Measurements from ENCODE around the gene MYO1E.

The MYO1E gene

DNA sequence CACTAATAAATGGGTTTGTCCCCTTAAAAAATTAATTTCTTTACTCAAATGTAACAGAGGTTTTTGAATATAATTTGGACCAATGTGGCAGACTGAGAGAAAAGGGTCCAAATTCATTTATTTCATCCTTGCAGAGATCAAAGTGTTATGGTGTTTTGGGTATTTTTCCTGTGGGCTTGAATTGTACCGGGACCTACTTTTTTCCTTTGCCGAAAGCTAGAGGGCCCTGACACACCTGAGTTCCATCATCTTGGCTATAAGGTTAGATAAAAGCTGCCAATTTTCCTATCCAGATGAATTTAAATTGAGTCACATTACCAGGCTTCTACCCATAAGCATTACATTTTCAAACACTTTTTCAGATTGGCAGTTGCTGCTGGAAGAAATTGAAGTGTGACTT lies 266.8 kb downstream of the MYO1E start:
- peak overlapping the region; percentile 89 for H3K4me3 ChIP-seq (replicated peaks; ENCODE audit: low read depth, low read length)
- DNase-seq (ENCODE audit: low read depth), result no peak
- TF ChIP-seq, protein P1, sequence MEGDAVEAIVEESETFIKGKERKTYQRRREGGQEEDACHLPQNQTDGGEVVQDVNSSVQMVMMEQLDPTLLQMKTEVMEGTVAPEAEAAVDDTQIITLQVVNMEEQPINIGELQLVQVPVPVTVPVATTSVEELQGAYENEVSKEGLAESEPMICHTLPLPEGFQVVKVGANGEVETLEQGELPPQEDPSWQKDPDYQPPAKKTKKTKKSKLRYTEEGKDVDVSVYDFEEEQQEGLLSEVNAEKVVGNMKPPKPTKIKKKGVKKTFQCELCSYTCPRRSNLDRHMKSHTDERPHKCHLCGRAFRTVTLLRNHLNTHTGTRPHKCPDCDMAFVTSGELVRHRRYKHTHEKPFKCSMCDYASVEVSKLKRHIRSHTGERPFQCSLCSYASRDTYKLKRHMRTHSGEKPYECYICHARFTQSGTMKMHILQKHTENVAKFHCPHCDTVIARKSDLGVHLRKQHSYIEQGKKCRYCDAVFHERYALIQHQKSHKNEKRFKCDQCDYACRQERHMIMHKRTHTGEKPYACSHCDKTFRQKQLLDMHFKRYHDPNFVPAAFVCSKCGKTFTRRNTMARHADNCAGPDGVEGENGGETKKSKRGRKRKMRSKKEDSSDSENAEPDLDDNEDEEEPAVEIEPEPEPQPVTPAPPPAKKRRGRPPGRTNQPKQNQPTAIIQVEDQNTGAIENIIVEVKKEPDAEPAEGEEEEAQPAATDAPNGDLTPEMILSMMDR (IDR thresholded peaks at IDR 0.05; ENCODE audit: low read length, missing control alignments), result peak; percentile 6

DNA sequence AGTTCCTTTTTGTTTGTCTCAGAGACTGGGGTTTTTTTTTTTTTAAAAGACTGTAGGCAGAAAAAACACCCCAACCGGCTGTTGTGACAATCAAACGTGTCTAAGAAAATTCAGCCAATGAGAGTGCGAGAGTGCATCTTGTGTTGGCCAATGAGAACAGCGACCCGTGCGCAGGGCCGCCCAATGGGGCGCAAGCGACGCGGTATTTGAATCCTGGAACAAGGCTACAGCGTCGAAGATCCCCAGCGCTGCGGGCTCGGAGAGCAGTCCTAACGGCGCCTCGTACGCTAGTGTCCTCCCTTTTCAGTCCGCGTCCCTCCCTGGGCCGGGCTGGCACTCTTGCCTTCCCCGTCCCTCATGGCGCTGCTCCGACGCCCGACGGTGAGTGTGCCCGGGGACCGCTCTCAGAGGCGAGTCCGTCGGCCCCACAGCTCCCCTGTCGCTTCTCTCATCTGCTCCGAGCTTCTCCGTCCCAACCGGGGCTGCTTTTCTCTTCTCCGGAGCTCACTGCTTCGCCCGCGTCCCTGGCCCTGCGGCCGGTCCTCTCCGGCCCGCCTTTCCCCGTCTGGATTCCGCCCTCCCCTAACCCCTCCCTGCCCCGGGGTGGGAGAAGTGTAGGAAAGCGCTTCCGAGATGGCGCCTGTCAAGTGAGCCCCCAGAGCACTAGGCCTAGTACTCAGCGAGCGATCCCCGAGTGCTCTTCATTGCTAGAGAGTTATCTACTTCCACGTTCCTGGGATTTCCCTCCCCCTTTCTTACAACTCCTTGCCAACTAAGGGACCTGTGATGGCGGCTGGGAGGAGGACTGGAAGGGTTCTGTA lies 267.5 kb downstream of the MYO1E start, which contains the start of gene CCNB2:
CCNB2 (plus strand) TSS at position 235 of the 821 bp plus-strand sequence; CDS start at position 358, 123 bp downstream.
- H3K4me3 ChIP-seq (replicated peaks; ENCODE audit: low read depth, low read length), result peak within 1 kb of the TSS; percentile 89
- TF ChIP-seq, protein P1 (IDR thresholded peaks at IDR 0.05; ENCODE audit: low read length, missing control alignments), result no peak
- peak; percentile 95 for DNase-seq (ENCODE audit: low read depth)

DNA sequence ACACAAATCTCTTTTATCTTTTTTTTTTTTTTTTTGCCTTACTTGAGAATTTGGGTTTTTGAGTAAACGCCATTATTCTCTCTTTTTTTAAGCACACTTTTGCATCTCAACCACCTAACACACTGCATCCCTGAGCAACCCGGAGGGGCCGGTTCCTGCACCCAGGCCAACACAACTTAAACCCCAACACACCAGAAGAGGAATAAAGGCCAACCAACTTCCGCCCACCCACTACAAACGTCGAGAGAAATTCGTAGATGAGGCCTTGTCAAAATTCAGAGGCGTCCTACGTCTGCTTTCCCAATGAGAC lies 268.1 kb downstream of the MYO1E start:
- no peak for DNase-seq (ENCODE audit: low read depth)
- peak overlapping the region; percentile 89 for H3K4me3 ChIP-seq (replicated peaks; ENCODE audit: low read depth, low read length)
- TF ChIP-seq, protein P1 (IDR thresholded peaks at IDR 0.05; ENCODE audit: low read length, missing control alignments), result no peak

DNA sequence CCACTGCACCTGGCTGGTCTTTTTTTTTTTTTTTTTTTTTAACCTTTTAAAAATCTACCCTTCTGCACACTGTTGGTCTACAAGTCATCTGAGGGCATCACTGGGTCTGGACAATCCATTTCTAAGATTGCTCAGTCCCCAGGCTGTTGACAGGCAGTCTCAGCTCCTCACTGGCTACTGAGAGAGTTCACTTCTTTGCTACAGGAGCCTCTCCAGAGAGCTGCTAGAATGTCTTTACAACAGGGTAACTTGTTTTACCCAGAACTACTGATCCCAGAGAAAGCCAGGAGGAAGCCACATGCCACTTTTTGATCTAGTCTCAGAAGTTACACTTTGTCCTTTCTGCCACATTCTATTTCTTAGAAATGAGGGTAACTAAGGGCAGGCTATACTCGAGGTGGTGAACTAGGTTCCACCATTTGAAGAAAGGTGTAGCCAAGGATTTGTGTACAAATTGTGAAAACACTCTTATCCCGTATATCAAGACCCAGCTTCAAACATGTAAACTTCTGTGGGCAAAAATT lies 273.4 kb downstream of the MYO1E start:
- H3K4me3 ChIP-seq (replicated peaks; ENCODE audit: low read depth, low read length), result no peak overlapping the region
- TF ChIP-seq, protein P1 (IDR thresholded peaks at IDR 0.05; ENCODE audit: low read length, missing control alignments), result no peak
- DNase-seq (ENCODE audit: low read depth), result no peak

DNA sequence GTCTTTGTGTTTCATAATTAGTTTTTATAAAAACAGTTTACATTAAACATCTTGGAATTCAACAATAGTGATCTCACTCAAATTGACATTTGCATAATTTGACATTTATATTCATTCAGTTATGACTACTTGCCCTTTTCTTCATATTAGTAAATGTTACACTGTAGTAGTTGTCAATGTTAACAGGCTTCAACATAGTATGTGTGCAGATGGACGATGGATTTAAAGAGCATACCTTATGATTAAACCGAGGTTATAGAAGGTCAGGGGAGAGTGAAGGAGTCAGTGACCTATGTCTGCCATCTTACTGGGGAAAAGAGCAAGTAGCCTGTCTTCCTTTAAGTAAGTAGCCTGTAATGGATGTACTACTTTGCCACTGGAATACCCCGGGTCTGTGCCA lies 276.2 kb downstream of the MYO1E start:
- DNase-seq (ENCODE audit: low read depth), result no peak
- no peak overlapping the region for H3K4me3 ChIP-seq (replicated peaks; ENCODE audit: low read depth, low read length)
- TF ChIP-seq, protein P1 (IDR thresholded peaks at IDR 0.05; ENCODE audit: low read length, missing control alignments), result no peak

DNA sequence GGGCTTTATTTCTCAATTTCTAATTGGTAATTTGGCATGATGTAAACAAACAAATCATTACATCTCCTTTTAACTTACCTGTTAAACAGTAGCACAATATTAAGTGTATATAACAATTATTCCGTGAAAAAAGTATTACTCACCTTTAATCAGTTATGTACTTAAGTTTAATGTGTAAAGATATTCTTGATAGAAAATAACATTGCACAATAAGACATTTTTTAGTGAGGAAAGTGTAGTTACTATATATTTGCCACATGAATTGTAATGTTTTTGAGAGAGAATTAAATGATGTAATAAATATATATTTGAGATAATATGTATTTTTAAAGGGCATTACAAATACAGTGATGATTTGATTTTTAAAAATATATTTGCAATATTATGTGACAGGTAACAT lies 278.6 kb downstream of the MYO1E start:
- TF ChIP-seq, protein P1 (IDR thresholded peaks at IDR 0.05; ENCODE audit: low read length, missing control alignments), result no peak
- DNase-seq (ENCODE audit: low read depth), result no peak

DNA sequence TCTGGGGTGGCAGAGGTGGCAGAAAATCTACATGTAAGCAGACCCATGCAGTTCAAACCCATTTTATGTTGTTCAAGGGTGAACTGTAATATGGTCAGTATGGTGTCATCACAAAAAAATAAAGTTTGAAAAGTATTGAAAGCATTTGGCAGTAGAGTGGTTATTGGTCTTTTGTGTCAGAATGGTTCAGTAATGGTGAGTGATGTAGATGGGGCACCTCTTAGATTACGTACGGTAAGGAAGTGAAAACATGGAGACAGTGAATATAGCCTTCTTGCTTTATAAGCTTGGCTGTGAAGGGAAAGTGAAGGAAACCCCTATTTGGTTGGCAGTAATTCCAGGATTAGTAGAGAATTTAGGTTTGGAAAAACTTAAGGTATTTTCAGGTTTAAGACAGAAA lies 284.9 kb downstream of the MYO1E start:
- TF ChIP-seq, protein P1 (IDR thresholded peaks at IDR 0.05; ENCODE audit: low read length, missing control alignments), result no peak
- no peak for DNase-seq (ENCODE audit: low read depth)
- H3K4me3 ChIP-seq (replicated peaks; ENCODE audit: low read depth, low read length), result no peak overlapping the region

More for the DNA sequence above, 278.6 kb downstream of the MYO1E start:
- no peak overlapping the region for H3K4me3 ChIP-seq (replicated peaks; ENCODE audit: low read depth, low read length)
